Stimulated activated CD8-positive, alpha-beta memory T cell treated with anti-CD3 and anti-CD28 coated beads, Interleukin-12 subunit alpha, Interleukin-12 subunit beta, amount 100 ng/mL, for 1 hour (primary cell): Measurements from ENCODE around the gene PYGM.
"Not testable (repeated sequence)": the region's sequence is repeated elsewhere in the genome, so short reads cannot be mapped to it uniquely, and the experiment has no call there.

Source experiments
- DNase-seq: peaks from one replicate; pipeline ENCODE4 v3.0.0-alpha.2; 2020; ENCODE audit warnings: low read depth

The PYGM gene

GRCh38 chr11:64716473-64717267 lies 43.1 kb downstream of the PYGM start:
- DNase-seq = no peak

DNA sequence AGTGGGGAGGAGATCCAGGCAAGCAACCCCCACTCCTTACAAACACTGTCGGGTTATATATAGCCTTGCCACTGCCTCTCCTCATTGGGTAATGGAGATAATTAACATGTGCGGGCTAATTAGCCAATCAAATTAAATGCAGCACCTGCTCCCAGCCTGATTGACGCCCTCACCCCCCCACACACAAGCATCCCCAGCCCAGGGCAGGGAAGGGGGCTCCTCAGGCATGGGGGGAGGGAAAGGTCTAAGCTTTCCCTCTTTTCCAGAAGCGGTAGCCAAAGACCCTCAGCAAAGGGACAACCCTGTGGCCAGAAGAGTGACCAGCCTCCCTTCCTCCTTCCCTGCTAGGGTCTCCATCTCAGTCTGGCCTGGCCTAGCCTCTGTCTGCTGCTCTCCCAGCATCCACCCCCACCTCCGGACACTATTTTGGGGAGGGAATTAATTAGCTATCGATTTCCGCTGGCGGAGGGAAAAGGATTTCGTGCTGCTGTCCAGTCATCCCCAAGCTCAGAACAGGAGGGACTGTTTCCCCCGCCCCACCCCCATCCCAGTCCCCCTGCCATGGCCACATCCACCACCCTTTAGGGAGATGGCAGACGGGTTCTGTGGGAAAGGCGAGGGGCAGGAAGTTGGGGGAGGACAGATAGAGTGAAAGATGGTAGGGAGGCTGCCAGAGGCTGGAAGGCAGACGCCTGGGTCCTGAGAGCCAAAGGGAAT lies 43.9 kb downstream of the PYGM start:
- DNase-seq = no peak

- no peak for DNase-seq
Observed at GRCh38 chr11:64715110-64715509, 44.7 kb downstream of the PYGM start.

DNA sequence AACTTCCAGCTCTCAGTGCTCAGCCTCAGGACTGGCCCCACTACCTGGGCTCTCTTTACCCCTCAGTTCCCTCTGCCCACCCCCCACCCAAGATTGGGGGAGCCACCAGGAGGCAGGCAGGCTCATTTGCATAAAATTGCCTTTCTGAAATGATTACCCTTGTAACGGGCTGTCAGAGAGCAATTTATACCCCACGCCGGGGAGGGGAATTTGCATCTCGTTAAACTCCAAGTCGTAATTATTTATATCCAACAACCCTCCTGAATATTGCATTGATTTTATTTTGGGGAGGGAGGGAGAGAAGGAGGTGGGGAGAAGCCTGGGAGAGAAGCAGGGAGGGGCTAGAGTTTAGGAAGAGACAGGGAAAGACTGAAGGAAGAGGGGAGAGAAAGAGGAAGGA lies 45.1 kb downstream of the PYGM start:
- no peak for DNase-seq

DNA sequence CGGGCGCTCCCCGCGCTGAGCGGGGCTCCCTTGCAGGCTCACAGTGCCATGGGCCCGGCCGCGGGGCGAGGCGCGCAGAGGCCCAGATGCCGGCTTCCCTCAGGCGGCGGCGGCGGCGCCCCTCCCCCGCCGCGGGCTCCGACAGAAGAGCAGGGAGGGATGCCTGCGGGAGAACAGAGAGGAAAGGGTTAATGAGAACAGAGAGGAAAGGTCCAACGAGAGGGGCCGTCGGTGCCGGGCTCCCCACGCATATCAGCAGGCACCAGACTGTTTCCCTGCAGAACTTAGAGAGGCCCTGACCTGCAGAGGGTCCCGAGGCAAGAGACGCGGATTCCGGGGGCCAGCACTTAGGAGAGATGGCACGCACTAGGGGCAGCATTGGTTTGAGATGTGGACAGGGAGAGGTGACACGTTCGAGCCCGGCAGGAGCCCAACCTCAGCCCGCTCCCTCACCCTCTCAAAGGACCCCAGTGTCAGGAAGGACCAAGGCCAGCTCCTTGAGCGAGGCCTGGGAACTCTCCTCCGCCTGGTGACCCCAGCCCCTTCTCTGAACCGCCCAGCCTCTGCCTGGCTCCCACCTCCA lies 45.9 kb downstream of the PYGM start:
- DNase-seq = no peak

DNA sequence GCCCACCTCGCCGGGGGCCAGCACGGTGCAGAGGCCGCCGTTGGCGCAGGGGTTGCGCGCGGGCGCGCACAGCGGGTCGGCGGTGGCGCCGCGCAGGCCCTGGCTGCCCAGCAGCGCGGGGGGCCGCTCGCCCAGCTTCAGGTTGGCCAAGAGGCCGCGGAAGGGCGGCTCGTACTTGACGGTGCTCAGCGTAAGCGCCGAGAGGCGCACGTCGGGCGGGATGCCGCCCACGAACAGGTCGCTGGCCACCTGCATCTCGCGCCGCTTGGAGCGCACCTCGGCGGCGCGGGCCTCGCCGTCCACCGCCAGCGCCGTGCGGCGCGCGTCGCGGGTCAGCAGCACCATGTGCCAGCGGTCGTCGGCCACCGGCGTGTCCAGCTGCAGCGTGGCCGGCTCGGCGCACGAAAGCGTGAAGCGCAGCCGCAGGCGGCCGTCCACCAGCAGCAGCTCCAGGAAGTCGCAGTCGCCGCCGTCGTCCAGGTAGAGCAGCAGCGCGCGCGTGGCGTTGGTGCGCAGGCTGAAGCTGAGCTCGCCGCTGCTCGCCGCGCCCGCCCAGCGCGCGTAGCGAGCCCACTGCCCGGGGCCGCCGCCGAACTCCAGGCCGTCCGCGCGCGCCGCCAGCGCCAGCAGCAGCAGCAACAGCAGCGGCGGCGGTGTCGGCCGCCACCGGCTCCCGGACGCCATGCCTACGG lies 46.6 kb downstream of the PYGM start:
- no peak for DNase-seq

DNA sequence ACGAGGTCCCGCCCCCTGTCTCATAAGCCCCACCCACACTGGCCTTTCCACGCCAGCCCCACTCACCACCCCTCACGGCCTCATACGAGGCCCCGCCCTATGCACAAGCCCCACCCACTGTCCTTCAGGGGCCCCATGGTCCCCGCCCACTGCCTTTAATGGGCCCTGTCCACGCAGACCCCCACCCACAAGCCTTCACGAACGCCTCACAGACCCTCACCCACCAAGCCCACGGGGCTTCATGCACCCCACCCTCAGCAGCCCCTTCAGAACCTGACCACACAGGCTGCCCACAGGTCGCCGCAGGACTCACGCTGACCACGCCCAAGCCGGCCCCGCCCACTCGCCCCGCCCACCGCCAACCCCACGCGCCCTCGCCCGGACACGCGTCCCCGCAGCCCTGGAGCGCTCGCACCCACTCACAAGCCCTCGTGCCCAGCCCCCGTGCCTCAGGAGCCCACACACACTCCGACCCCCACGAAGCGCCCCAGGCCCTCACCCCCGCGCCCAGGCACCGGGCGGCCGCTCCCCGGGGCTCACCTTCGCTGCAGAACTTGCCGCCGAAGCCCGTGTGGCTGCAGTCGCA lies 47.3 kb downstream of the PYGM start:
- DNase-seq = no peak

DNA sequence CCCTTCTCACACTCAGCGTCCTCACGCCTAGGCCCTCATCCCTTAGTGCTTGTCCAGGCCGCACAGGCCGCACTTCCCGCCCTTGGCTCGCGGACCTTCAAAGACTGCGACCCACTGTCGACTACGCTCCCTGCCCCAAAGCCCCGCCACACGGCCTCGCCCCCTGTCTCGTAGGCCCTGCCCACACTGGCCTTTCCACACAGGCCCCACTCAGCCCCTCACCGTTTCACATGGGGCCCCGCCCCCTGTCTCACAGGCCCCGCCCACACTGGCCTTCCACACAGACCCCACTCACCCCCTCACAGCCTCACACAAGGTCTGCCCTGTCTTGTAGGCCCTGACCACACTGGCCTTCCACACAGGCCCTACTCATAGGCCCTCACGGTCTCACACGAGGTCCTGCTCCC lies 47.8 kb downstream of the PYGM start:
- DNase-seq = no peak

DNA sequence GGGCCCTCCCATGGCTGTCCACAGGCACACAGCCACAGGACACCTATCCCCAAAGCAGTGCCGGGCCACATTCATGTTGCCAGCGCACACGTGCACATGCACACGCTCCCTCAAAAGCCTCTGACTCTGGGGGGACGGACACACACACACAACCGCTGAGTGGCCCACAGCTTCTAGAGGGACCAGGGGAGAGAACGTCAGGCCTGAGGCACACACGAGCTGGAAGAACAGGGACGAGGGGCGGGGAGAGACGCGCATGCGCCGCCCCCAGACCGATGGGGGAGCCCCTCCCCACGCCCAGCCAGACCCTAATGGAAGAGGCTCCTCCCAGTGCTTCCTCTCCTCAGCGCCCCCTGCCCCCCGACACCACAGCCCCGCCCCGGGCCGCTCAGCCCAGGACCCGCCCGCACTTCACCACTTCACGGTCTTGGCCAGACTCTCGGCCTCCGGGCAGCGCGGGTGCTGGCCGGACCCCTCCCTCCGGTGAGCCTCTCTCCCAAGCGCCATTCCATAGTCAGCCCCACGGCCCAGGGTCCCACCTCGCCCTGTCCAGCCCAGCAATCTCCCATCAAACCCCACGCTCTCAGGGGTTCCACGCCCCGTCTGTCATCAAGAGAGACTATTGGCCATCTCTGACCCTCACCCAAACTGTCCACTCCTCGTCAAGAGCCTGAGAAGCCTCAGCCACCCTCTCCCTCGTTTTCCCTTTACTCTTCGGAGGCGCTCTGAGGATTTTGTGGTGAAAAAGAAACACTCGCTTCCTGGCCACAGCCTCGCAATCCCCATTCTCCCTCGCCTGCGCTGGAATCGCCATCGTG lies 48.4 kb downstream of the PYGM start:
- no peak for DNase-seq

DNA sequence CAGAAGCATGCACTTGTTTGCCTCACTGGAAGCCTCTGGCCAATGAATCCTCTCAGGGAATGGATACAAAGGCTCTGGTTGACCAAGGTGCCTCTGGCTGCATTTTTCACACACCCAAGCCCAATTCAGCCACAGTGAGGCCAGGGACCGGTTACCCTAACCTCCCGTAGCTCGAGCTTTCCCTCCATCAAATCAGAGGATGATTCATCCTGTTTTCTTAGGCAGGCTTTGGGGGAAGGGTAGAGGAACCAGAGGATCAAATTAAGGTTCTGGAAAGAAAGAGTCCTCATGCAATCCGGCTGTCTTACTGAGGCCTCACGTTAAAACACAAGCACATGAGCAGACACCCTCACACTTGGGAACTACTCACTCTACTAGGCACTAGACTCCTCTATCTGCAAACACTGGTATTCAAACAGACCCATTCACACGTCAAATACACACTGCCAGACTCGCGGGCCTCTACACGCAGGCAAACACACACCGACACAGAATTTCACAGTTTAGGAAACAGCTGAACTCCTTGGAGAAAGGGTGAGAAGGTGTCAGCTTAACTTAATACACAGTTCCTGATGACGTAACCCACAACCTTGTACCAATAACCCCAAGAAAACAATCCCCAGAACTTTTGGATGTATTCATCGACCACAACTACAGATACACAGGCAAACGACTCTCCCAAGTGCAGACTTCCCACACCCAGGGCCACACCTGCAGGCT lies 49.2 kb downstream of the PYGM start:
- DNase-seq = no peak

- no peak for DNase-seq
Observed at GRCh38 chr11:64705501-64705900, 54.3 kb downstream of the PYGM start.

DNA sequence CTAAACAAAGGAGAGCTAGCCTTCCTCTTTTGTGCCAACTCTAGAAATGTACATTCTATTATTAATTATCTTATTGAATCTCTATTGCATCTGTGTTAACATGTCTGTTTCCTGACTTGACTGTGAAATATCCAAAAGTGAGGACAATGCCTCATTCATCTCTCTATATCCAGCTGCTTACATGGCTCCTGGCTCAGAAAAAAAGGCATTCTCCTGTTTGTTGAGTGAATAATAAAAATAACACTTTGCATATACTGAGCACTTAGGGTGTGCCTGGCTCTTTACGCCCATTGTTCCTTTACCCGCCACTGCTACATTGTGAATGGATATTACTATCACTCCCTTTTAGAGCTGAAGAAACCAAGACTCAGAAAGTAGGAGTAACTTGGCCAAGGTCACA lies 56.7 kb downstream of the PYGM start:
- no peak for DNase-seq

DNA sequence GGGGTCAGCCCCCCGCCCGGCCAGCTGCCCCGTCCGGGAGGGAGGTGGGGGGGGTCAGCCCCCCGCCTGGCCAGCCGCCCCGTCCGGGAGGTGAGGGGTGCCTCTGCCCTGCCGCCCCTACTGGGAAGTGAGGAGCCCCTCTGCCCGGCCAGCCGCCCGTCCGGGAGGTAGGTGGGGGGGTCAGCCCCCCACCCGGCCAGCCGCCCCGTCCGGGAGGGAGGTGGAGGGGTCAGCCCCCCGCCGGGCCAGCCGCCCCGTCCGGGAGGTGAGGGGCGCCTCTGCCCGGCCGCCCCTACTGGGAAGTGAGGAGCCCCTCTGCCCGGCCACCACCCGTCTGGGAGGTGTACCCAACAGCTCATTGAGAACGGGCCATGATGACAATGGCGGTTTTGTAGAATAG lies 57.8 kb downstream of the PYGM start:
- DNase-seq = not testable (repeated sequence)

- DNase-seq = no peak
Observed at GRCh38 chr11:64698427-64698826, 61.3 kb downstream of the PYGM start.

GRCh38 chr11:64697663-64698375 lies 62.0 kb downstream of the PYGM start:
- DNase-seq = no peak
